KMS-11 (cell line): ENCODE measurements around the gene PLXNA1.

Experiments used
- H2AFZ ChIP-seq: fragments of 200-600 bp; sonication (generic); 2 replicates; pipeline ENCODE4 v1.6.1; 2016; ENCODE audit warnings: antibody characterized with exemption, mixed run types, low read depth
- H3K27ac ChIP-seq: fragments of 200-600 bp; sonication (generic); 2 replicates; pipeline ENCODE4 v1.6.1; 2016; ENCODE audit warnings: mild to moderate bottlenecking, mixed run types
- H3K27me3 ChIP-seq: fragments of 200-600 bp; sonication (generic); 2 replicates; pipeline ENCODE4 v1.6.1; 2017; ENCODE audit warnings: mild to moderate bottlenecking, low read depth, mixed run types, moderate library complexity; ENCODE audit not compliant: insufficient read depth
- H3K36me3 ChIP-seq: fragments of 200-600 bp; sonication (generic); 2 replicates; pipeline ENCODE4 v1.6.1; 2017; ENCODE audit warnings: mild to moderate bottlenecking, mixed run types; ENCODE audit not compliant: insufficient read depth
- H3K4me1 ChIP-seq: fragments of 200-600 bp; sonication (generic); 2 replicates; pipeline ENCODE4 v1.6.1; 2016; ENCODE audit warnings: mild to moderate bottlenecking, low read depth, mixed run types; ENCODE audit not compliant: poor library complexity, severe bottlenecking
- H3K4me2 ChIP-seq: fragments of 200-600 bp; sonication (generic); 2 replicates; pipeline ENCODE4 v1.7.0; 2016; ENCODE audit warnings: mild to moderate bottlenecking, mixed run types
- H3K4me3 ChIP-seq: fragments of 200-600 bp; sonication (generic); IDR thresholded peaks from 2 replicates; pipeline ENCODE4 v1.6.1; 2017; ENCODE audit warnings: low read depth, low read length, mixed read lengths; ENCODE audit not compliant: insufficient read depth
- H3K79me2 ChIP-seq: fragments of 200-600 bp; sonication (generic); 2 replicates; pipeline ENCODE4 v1.6.1; 2016; ENCODE audit warnings: low read depth, mixed run types; ENCODE audit not compliant: insufficient read depth
- H3K9ac ChIP-seq: fragments of 200-600 bp; sonication (generic); 2 replicates; pipeline ENCODE4 v1.6.1; 2016; ENCODE audit warnings: mild to moderate bottlenecking, mixed run types
- H4K20me1 ChIP-seq: fragments of 200-600 bp; sonication (generic); 2 replicates; pipeline ENCODE4 v1.6.1; 2016; ENCODE audit warnings: mild to moderate bottlenecking, mixed run types; ENCODE audit not compliant: insufficient read depth
- CTCF ChIP-seq: fragments of 200-600 bp; sonication (generic); conservative IDR thresholded peaks from 2 replicates; pipeline ENCODE4 v1.6.1; 2017; ENCODE audit warnings: low read depth, mild to moderate bottlenecking, antibody characterized with exemption, low read length, moderate library complexity, mixed read lengths

The PLXNA1 gene

DNA sequence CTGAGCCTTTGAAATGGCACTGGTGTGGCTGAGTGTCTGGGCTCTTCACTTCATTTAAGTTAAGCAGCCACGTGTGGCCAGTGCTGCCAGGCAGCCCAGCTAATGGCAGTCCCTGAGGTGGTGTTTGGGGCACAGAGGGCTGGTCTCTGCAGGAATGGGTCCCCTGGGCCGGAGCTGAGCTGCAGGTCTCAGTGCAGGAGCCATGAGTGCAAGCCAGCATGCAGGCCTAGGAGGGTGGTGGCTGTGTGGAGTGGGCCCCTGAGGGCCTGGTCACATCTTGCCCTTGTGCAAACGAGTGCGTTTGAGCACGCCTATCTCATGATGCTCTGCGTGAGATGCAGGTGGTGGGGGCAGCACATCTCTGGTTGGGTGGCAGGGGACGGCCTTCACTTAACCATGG, 48.9 kb downstream of the PLXNA1 start:
- no peak overlapping the region for H3K4me3 ChIP-seq
- no peaks in the 10 kb centered on the region; the same call in 1 of the 2 replicates for H3K36me3 ChIP-seq
- H4K20me1 ChIP-seq: no peaks in the 10 kb centered on the region
- H3K27me3 ChIP-seq: no peaks in the 10 kb centered on the region
- TF ChIP-seq CTCF: no peak
- H2AFZ ChIP-seq: no peak overlapping the region
- no peak overlapping the region for H3K4me2 ChIP-seq
- no peak overlapping the region for H3K27ac ChIP-seq
- no peaks in the 10 kb centered on the region for H3K4me1 ChIP-seq
- no peak overlapping the region for H3K9ac ChIP-seq
- no peaks in the 10 kb centered on the region for H3K79me2 ChIP-seq

DNA sequence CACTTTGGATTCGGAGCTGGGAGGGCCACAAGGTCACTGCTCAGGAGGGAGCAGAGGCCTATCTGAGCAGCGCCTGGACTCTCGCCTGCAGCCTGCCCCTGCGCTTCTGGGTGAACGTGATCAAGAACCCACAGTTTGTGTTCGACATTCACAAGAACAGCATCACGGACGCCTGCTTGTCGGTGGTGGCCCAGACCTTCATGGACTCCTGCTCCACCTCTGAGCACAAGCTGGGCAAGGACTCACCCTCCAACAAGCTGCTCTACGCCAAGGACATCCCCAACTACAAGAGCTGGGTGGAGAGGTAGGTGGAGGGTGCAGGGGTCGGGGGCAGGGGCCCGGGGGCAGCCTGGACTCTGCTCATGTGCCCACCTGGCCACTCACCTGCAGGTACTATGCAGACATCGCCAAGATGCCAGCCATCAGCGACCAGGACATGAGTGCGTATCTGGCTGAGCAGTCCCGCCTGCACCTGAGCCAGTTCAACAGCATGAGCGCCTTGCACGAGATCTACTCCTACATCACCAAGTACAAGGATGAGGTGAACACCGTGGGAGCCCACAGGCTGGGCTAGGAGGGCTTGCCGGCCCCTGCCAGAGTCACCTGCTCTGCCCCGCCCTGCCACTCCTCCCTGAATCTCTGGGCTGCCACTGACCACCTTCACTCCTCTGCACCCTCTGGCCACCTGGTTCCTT, 49.5 kb downstream of the PLXNA1 start:
- H3K4me2 ChIP-seq: no peak overlapping the region

More for the DNA sequence above, 49.5 kb downstream of the PLXNA1 start:
- no peaks in the 10 kb centered on the region for H3K79me2 ChIP-seq
- no peaks in the 10 kb centered on the region; the same call in 1 of the 2 replicates for H3K36me3 ChIP-seq
- no peak overlapping the region for H3K9ac ChIP-seq
- no peaks in the 10 kb centered on the region for H4K20me1 ChIP-seq
- H3K4me1 ChIP-seq: no peaks in the 10 kb centered on the region
- no peak overlapping the region for H3K27ac ChIP-seq
- no peaks in the 10 kb centered on the region for H3K27me3 ChIP-seq
- no peak for TF ChIP-seq CTCF
- H2AFZ ChIP-seq: no peak overlapping the region
- no peak overlapping the region for H3K4me3 ChIP-seq
